ENCODE measurements around the gene PADI2.

- TF ChIP-seq CTCF (conservative IDR thresholded peaks at IDR 0.05; ENCODE audit: low read depth in 2 of 2) (no peak), ZNF331 (CRISPR knock-in tag; IDR thresholded peaks at IDR 0.05; ENCODE audit: low read depth) (no peak), EZH2phosphoT487 (IDR thresholded peaks at IDR 0.05; ENCODE audit: unreplicated experiment) (no peak), ZNF114 (CRISPR knock-in tag; IDR thresholded peaks at IDR 0.05) (no peak), POLR2AphosphoS5 (IDR thresholded peaks at IDR 0.05; ENCODE audit: low read depth) (no peak), CREB1 (CRISPR knock-in tag; IDR thresholded peaks at IDR 0.05; ENCODE audit: low read depth) (no peak)
Measured at GRCh38 chr1:17045150-17045549, 74.1 kb downstream of the PADI2 start.
